K562 (cell line): ENCODE results near the gene SORT1. TPM values are rescaled to one million over a fixed set of nuclear protein-coding genes. Genes with fewer than 3 reads are reported as not detected.

ENCODE experiments used
- CBX3 ChIP-seq, 2 experiments: IDR thresholded peaks; 1 replicate in 1 of 2; 2 replicates in 1 of 2; pipeline ENCODE4 v1.6.1; 2012; ENCODE audit warnings: inconsistent platforms in 2 of 2, low read length in 2 of 2, borderline replicate concordance in 1 of 2, control low read depth in 1 of 2
- CEBPG ChIP-seq, 3 experiments: fragments of 200-800 bp in 1 of 3; sonication (Bioruptor generic) in 1 of 3; sonication (generic) in 1 of 3; formaldehyde crosslinking in 1 of 3; IDR thresholded peaks in 2 of 3; conservative IDR thresholded peaks in 1 of 3; 2 replicates each; pipeline versions ENCODE4 v1.6.1 to v1.8.0; 2016 to 2022; ENCODE audit warnings: missing compliant biosample characterization in 2 of 3, missing genetic modification characterization in 2 of 3, mild to moderate bottlenecking in 1 of 3, missing genetic modification reagents in 1 of 3
- CHD1 ChIP-seq: fragments of 200-600 bp; sonication (generic); IDR thresholded peaks from one replicate; pipeline ENCODE4 v1.6.1; 2012; ENCODE audit warnings: mild to moderate bottlenecking, moderate library complexity, low read length, inconsistent platforms
- ELF2 ChIP-seq: fragments of 250-450 bp; sonication (Bioruptor Pico); IDR thresholded peaks from 2 replicates; pipeline ENCODE4 v1.5.0; 2021; ENCODE audit warnings: mild to moderate bottlenecking
- ETV5 ChIP-seq: sonication (generic); formaldehyde crosslinking; IDR thresholded peaks from 2 replicates; pipeline ENCODE4 v1.4.0; 2020; ENCODE audit warnings: low read depth, mild to moderate bottlenecking, missing genetic modification reagents
- GATAD2B ChIP-seq: fragments of 450-650 bp; IDR thresholded peaks from 2 replicates; pipeline ENCODE4 v1.6.1; 2017; ENCODE audit warnings: mild to moderate bottlenecking, borderline replicate concordance
- HMG20A ChIP-seq: fragments of 450-650 bp; formaldehyde crosslinking; conservative IDR thresholded peaks from 2 replicates; pipeline ENCODE4 v1.4.0; 2020; ENCODE audit warnings: mild to moderate bottlenecking, mixed read lengths
- HSF4 ChIP-seq: fragments of 250-450 bp; sonication (Bioruptor Pico); IDR thresholded peaks from 2 replicates; pipeline ENCODE4 v2.1.2; 2022; ENCODE audit warnings: mild to moderate bottlenecking, moderate library complexity, borderline replicate concordance
- MCM5 ChIP-seq: fragments of 450-650 bp; IDR thresholded peaks from 2 replicates; pipeline ENCODE4 v1.6.1; 2016; ENCODE audit warnings: low read depth
- MEF2D ChIP-seq: conservative IDR thresholded peaks from 2 replicates; pipeline ENCODE4 v1.6.1; 2016; ENCODE audit warnings: low read depth, missing genetic modification characterization, missing compliant biosample characterization
- MEIS2 ChIP-seq: fragments of 450-650 bp; IDR thresholded peaks from 2 replicates; pipeline ENCODE4 v1.6.1; 2014; ENCODE audit warnings: mild to moderate bottlenecking; ENCODE audit not compliant: partially characterized antibody
- MIER1 ChIP-seq: fragments of 450-650 bp; IDR thresholded peaks from 2 replicates; pipeline ENCODE4 v1.6.1; 2016; ENCODE audit warnings: antibody characterized with exemption, mild to moderate bottlenecking, low read depth
- MTA2 ChIP-seq: fragments of 450-650 bp; IDR thresholded peaks from 2 replicates; pipeline ENCODE4 v1.6.1; 2016; ENCODE audit warnings: low read depth
- POLR3A ChIP-seq: IDR thresholded peaks from 2 replicates; pipeline ENCODE4 v1.6.1; 2011; ENCODE audit warnings: borderline replicate concordance, mild to moderate bottlenecking, moderate library complexity; ENCODE audit not compliant: insufficient read length, insufficient read depth; ENCODE audit errors: extremely low read depth
- SRF ChIP-seq, 2 experiments: fragments of 250-450, 450-650 bp in 1 of 2; sonication (Bioruptor Pico) in 1 of 2; sonication (generic) in 1 of 2; formaldehyde crosslinking; IDR thresholded peaks; 2 replicates each; pipeline versions ENCODE4 v1.5.0 to v1.5.1; 2020 to 2022; ENCODE audit warnings: mild to moderate bottlenecking in 1 of 2, missing genetic modification reagents in 1 of 2
- TAL1 ChIP-seq: fragments of 450-650 bp; IDR thresholded peaks from 2 replicates; pipeline ENCODE4 v1.6.1; 2016; ENCODE audit warnings: mild to moderate bottlenecking
- TRIM24 ChIP-seq, 2 experiments: fragments of 450-650 bp; IDR thresholded peaks; 2 replicates each; pipeline ENCODE4 v1.6.1; 2016
- ZKSCAN3 ChIP-seq: fragments of 250-450 bp; sonication (Bioruptor Pico); IDR thresholded peaks from 2 replicates; pipeline ENCODE4 v1.4.0; 2020
- ZNF584 ChIP-seq: fragments of 200-800 bp; sonication (Bioruptor generic); IDR thresholded peaks from 2 replicates; pipeline ENCODE4 v1.6.1; 2016; ENCODE audit warnings: low read depth, mild to moderate bottlenecking, missing genetic modification characterization, missing compliant biosample characterization
- ZNF696 ChIP-seq: fragments of 250-450 bp; sonication (Bioruptor Pico); conservative IDR thresholded peaks from 2 replicates; pipeline ENCODE4 v1.4.0; 2020; ENCODE audit warnings: mild to moderate bottlenecking, moderate library complexity
- polyA plus RNA-seq, 8 experiments: library from polyadenylated mRNA; depleted of rRNA in 4 of 8; stranded (reverse) in 5 of 8; unstranded in 3 of 8; fragments of >200 nt; fragmentation: Nextera tagmentation in 2 of 8; fragmentation: Illumina TruSeq in 1 of 8; extraction: Ambion mirVana in 2 of 8; extraction: Trizol in 1 of 8; gene quantifications; 2 replicates each; pipeline versions ENCODE4 v1.2.1 to v1.2.3, GENCODE V29; 2011 to 2014; ENCODE audit warnings: inconsistent platforms in 1 of 8, missing spikeins in 1 of 8
- total RNA-seq, 7 experiments: library from RNA; depleted of rRNA in 6 of 7; stranded (reverse); fragments of >200 nt in 6 of 7; fragmentation: Illumina TruSeq in 2 of 7; extraction: Trizol in 2 of 7; gene quantifications; 2 replicates each; pipeline versions ENCODE4 v1.2.1 to v1.2.3, GENCODE V29; 2011 to 2021; ENCODE audit warnings: low replicate concordance in 1 of 7
- TF ChIP-seq, protein P1 (sequence below): fragments of 450-650 bp; IDR thresholded peaks from 2 replicates; pipeline ENCODE4 v1.6.1; 2017; ENCODE audit warnings: antibody characterized with exemption, mild to moderate bottlenecking
- TF ChIP-seq, protein P2 (sequence below), 2 experiments: fragments of 250-450 bp in 1 of 2; fragments of 450-650 bp in 1 of 2; sonication (Bioruptor Pico) in 1 of 2; IDR thresholded peaks; 2 replicates each; pipeline versions ENCODE4 v1.6.1 to v1.8.0; 2016 to 2021; ENCODE audit warnings: mild to moderate bottlenecking in 2 of 2, moderate library complexity in 2 of 2, missing compliant biosample characterization in 1 of 2, missing genetic modification characterization in 1 of 2

SORT1 gene
- total and polyA plus RNA-seq, 9 of the 15 experiments (the other 6 are each of a cell fraction or from before 2014, with no cell fraction given) = 27.4 to 112 (median 65.0) TPM

DNA sequence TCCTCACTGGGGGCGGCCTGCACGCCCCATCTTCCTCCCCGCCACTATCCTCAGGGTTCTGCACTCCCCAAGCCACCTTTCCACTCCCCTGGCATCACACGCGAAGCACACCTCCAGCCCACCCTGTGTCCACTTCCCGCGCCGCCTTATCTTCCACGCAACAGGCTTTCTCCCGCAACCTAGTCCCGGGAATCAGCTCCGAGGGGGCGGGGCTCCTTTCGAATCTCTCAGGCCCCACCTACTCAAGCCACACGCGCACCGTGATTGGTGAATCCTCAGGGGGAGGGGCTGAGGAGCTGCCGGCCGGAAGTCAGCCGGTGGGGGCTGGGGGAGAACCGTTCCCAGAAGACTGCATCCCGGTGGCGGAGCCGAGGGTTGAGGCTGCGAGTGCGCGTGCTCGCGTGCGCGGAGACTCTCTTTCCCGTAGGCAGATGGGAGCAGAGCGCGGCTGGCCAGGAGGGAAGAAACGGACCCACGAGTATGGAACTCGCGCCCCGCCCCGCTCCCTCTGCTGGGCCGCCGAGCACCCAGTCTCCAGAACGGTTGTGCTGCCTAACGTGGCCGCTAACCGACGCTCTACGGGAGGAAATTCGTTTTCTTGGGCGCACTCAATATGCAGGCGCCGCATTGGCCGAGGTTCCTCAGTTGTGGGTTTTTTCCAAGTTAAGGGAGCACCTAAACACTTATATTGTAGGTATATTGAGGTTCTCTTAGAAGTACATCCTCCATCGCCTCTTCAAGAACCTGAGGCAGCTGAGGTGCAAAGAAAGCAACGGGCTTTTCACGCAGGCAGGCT, 114.6 kb downstream of the SORT1 start, which contains the start of gene PSRC1 (continued):
- TF ChIP-seq CEBPG (CRISPR knock-in tag; IDR thresholded peaks at IDR 0.05) = no peak
- TF ChIP-seq CEBPG (tag; conservative IDR thresholded peaks at IDR 0.05 in 1 of 2, IDR thresholded peaks at IDR 0.05 in 1 of 2) = no peak
- TF ChIP-seq ETV5 (CRISPR knock-in tag) = peak; percentile 99
- peak; percentile 77 for TF ChIP-seq CHD1
- TF ChIP-seq TRIM24 (IDR thresholded peaks at IDR 0.05) = peak in 1 of 2 experiments; percentile 52; a peak in 2 of 4 replicates
- TF ChIP-seq CBX3 (IDR thresholded peaks at IDR 0.05; ENCODE audit: borderline replicate concordance in 1 of 2, low read length in 2 of 2) = peak in 1 of 2 experiments; percentile 84; a peak in 2 of 3 replicates
- TF ChIP-seq, protein P1, sequence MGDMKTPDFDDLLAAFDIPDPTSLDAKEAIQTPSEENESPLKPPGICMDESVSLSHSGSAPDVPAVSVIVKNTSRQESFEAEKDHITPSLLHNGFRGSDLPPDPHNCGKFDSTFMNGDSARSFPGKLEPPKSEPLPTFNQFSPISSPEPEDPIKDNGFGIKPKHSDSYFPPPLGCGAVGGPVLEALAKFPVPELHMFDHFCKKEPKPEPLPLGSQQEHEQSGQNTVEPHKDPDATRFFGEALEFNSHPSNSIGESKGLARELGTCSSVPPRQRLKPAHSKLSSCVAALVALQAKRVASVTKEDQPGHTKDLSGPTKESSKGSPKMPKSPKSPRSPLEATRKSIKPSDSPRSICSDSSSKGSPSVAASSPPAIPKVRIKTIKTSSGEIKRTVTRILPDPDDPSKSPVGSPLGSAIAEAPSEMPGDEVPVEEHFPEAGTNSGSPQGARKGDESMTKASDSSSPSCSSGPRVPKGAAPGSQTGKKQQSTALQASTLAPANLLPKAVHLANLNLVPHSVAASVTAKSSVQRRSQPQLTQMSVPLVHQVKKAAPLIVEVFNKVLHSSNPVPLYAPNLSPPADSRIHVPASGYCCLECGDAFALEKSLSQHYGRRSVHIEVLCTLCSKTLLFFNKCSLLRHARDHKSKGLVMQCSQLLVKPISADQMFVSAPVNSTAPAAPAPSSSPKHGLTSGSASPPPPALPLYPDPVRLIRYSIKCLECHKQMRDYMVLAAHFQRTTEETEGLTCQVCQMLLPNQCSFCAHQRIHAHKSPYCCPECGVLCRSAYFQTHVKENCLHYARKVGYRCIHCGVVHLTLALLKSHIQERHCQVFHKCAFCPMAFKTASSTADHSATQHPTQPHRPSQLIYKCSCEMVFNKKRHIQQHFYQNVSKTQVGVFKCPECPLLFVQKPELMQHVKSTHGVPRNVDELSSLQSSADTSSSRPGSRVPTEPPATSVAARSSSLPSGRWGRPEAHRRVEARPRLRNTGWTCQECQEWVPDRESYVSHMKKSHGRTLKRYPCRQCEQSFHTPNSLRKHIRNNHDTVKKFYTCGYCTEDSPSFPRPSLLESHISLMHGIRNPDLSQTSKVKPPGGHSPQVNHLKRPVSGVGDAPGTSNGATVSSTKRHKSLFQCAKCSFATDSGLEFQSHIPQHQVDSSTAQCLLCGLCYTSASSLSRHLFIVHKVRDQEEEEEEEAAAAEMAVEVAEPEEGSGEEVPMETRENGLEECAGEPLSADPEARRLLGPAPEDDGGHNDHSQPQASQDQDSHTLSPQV = no peak; the same call in 1 of the 2 replicates
- TF ChIP-seq ZKSCAN3 (CRISPR knock-in tag) = no peak
- no peak for TF ChIP-seq ZNF696 (CRISPR knock-in tag)
- TF ChIP-seq, protein P2, sequence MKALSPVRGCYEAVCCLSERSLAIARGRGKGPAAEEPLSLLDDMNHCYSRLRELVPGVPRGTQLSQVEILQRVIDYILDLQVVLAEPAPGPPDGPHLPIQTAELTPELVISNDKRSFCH (CRISPR knock-in tag; IDR thresholded peaks at IDR 0.05) = no peak
- TF ChIP-seq, protein P2 (tag; IDR thresholded peaks at IDR 0.05) = peak; percentile 66
- no peak for TF ChIP-seq ELF2 (CRISPR knock-in tag)
- no peak for TF ChIP-seq MCM5
- TF ChIP-seq SRF (CRISPR knock-in tag; IDR thresholded peaks at IDR 0.05) = peak in 1 of 2 experiments; percentile 47; a peak in 1 of 4 replicates
- no peak; the same call in 1 of the 2 replicates for TF ChIP-seq MTA2
- no peak for TF ChIP-seq HMG20A (CRISPR knock-in tag)
- no peak for TF ChIP-seq POLR3A
- no peak; the same call in 1 of the 2 replicates for TF ChIP-seq MEF2D (tag)
- TF ChIP-seq TAL1 = peak; percentile 48; the same call in 1 of the 2 replicates
- no peak for TF ChIP-seq MIER1
- TF ChIP-seq MEIS2 = no peak
- TF ChIP-seq HSF4 = no peak
- TF ChIP-seq ZNF584 (CRISPR knock-in tag) = peak; percentile 30
- TF ChIP-seq GATAD2B = no peak
